GM19035 (cell line): Measurements from ENCODE around the gene UPP2.

Source experiments
- ATAC-seq: cut with Tn5 transposase; IDR thresholded peaks from one replicate; pipeline ENCODE4 v1.9.1; 2021; ENCODE audit not compliant: unreplicated experiment

UPP2 gene

GRCh38 chr2:158140201-158140600, 38.5 kb downstream of the UPP2 start:
- no peak for ATAC-seq

- no peak for ATAC-seq
These were observed 40.5 kb downstream of the UPP2 start for GRCh38 chr2:158142165-158142564.

- no peak for ATAC-seq
These were observed 41.1 kb downstream of the UPP2 start for GRCh38 chr2:158142568-158143332.

GRCh38 chr2:158143703-158144360, 42.2 kb downstream of the UPP2 start:
- no peak for ATAC-seq

- no peak for ATAC-seq
These were observed 43.4 kb downstream of the UPP2 start for GRCh38 chr2:158144914-158145625.

- ATAC-seq, result no peak
These were observed 51.8 kb downstream of the UPP2 start for GRCh38 chr2:158153270-158154015.

GRCh38 chr2:158154596-158154995, 52.9 kb downstream of the UPP2 start:
- ATAC-seq, result no peak

GRCh38 chr2:158172719-158173118, 71.0 kb downstream of the UPP2 start:
- ATAC-seq, result no peak

- ATAC-seq, result no peak
These were observed 72.8 kb downstream of the UPP2 start for GRCh38 chr2:158174495-158174894.

- no peak for ATAC-seq
These were observed 73.3 kb downstream of the UPP2 start for GRCh38 chr2:158174956-158175355.

GRCh38 chr2:158178646-158179045, 77.0 kb downstream of the UPP2 start:
- ATAC-seq, result no peak

- peak; percentile 74 for ATAC-seq
These were observed 78.0 kb downstream of the UPP2 start for GRCh38 chr2:158179660-158180059.

- ATAC-seq, result no peak
These were observed 79.5 kb downstream of the UPP2 start for GRCh38 chr2:158181171-158181570.

GRCh38 chr2:158182676-158183295, 81.1 kb downstream of the UPP2 start:
- no peak for ATAC-seq

- no peak for ATAC-seq
These were observed 82.3 kb downstream of the UPP2 start for GRCh38 chr2:158184001-158184400.

GRCh38 chr2:158184556-158185343, 83.1 kb downstream of the UPP2 start:
- no peak for ATAC-seq
